Large intestine (tissue), 3 donors: ENCODE data around the gene PCARE. TPM values are rescaled to one million over a fixed set of nuclear protein-coding genes. Genes with fewer than 3 reads are reported as not detected.

Experiments used
- DNase-seq, 2 donors: peaks; one replicate each; pipeline versions ENCODE4 v3.0.0 to v3.0.0-alpha.2; 2013
- H3K27ac ChIP-seq: one replicate; pipeline ENCODE4 v1.5.1; 2013; ENCODE audit warnings: low read length
- H3K27me3 ChIP-seq: 2 replicates; pipeline ENCODE4 v1.6.1; 2013; ENCODE audit warnings: low read length; ENCODE audit not compliant: control insufficient read depth, insufficient read depth
- H3K36me3 ChIP-seq: 2 replicates; pipeline ENCODE4 v1.6.1; 2013; ENCODE audit warnings: low read length; ENCODE audit not compliant: control insufficient read depth, insufficient read depth
- H3K4me1 ChIP-seq: one replicate; pipeline ENCODE4 v1.6.1; 2013; ENCODE audit warnings: low read length; ENCODE audit not compliant: control insufficient read depth, insufficient read depth
- H3K4me3 ChIP-seq: one replicate; pipeline ENCODE4 v1.5.1; 2013; ENCODE audit warnings: low read length
- H3K9me3 ChIP-seq: one replicate; pipeline ENCODE4 v1.6.1; 2013; ENCODE audit warnings: mild to moderate bottlenecking, low read depth, low read length, moderate library complexity; ENCODE audit not compliant: control insufficient read depth
- WGBS: methylation state at CpG from one replicate; pipeline ENCODE4 v1.1.5; 2013; ENCODE audit warnings: low lambda C conversion rate; ENCODE audit not compliant: insufficient coverage; 5-methylcytosine and 5-hydroxymethylcytosine counted together
- polyA plus RNA-seq: library from polyadenylated mRNA; unstranded; fragments of 120-200 nt; gene quantifications from one replicate; pipeline ENCODE4 v1.2.1, GENCODE V29; 2013

The PCARE gene
- polyA plus RNA-seq, 1 donor = 0.01 TPM

DNA sequence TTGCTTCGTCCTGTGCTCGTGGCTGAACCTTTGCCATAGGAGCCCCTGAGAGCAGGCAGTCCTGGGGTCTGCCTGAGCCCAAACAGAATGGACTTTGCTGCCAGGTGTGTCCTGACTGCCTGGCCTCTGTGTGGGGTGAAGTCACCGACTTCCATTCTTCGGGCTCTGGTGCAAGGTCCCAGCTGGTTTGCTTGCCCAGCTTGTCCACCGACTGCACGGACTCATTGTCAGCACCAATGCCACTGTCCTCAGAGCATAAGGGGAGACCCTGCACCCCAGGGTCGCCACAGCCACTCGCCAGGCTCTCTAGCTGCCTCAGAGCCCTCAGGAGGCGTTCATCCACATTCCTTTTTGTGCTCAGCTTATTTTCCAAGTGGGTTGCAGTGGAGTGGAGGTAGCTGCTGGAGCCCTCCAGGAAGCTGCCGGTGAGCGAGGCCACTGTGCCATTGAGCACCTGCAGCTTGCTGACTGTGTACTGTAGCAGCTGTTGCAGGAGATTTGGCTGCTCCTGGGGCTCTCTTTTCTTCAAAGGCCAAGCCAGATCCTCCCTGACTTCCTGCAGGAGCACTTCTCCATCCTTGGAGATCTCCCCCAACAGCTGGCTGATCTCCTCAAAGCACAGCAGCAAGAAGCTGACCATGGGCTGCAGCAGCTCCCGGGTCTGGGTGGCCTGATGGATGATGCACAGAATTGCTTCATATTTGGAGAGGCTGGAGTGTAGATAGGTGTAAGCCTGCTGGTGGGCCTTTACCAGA, 1.2 kb downstream of the PCARE start:
- no peaks in the 10 kb centered on the region for H3K4me1 ChIP-seq
- H3K27ac ChIP-seq = no peak overlapping the region
- no peaks in the 10 kb centered on the region for H3K36me3 ChIP-seq
- H3K9me3 ChIP-seq = no peaks in the 10 kb centered on the region
- no peak for DNase-seq
- WGBS = no CpG with 5 or more reads among the region's 12 CpGs
- no peak overlapping the region for H3K4me3 ChIP-seq
- H3K27me3 ChIP-seq = no peaks in the 10 kb centered on the region

DNA sequence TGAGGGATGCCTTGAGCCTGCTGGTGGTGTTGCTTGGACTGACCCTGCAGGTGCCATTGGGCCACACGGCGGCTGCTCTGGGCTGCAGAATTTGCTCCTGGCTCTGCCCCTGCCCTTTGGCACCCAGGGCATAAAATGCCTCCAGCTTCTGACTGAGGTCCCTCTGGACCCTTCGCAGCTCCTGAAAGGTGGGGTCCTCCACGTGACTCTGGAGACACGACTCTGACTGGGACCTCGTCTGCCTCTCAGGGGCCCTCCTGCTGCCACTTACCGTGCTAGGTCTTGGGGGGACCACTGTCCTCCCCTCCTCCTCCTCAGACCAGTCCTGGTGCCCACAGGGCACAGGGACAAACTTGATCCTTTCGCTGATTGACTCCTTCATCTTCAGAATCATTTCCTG, 2.1 kb downstream of the PCARE start:
- DNase-seq = no peak
- no peaks in the 10 kb centered on the region for H3K9me3 ChIP-seq
- H3K27ac ChIP-seq = no peak overlapping the region
- no peaks in the 10 kb centered on the region for H3K4me1 ChIP-seq
- H3K27me3 ChIP-seq = no peaks in the 10 kb centered on the region
- no CpG with 5 or more reads among the region's 8 CpGs for WGBS
- no peaks in the 10 kb centered on the region for H3K36me3 ChIP-seq
- no peak overlapping the region for H3K4me3 ChIP-seq

DNA sequence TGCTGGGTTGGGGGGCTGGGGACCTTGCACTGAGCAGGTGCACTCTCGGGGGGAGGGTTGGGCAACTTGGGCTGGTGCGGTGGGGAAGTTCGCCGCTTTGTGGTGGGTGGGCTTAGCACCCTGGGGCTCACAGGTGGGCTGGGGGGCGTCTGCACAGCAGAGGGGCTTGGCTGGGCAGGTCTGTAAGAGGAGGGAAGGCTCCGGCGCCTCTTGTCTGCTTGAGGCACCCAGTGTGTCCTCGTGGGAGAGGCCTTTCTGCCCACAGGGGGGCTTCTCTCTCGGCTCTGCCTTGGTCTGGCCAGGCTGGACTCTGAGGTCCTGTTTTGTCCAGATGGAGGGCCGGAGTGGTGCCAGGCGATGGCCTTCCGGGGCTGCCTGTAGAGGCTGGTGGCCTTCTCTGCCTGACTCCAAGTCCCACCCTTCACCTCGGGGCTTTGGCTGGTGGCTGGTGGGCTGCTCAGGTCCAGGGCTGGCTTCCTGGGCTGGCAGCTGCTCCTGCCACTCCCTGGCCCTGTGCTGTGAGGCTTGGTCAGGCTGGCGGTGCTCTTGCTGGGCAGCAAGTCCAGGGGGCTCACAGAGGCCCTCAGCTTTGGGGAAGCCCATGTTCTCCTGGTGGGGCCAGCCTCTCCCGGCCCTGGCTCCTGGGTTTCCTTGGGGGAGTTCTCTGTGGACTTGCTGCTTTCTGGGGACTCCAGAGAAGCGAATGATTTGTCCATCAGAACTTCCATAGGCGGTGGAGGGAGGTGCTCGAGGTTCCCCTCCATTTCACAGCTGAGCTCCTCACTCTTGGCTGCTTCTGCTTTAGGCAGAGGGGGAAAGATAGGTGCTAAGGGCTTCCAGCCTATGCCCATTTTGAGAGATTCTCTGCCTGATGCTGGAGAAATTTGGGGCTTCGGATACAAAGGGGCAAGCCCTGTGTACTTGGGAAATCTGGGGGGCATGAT, 3.0 kb downstream of the PCARE start:
- Histone ChIP-seq H3K27ac (no peak overlapping the region), H3K4me1 (no peaks in the 10 kb centered on the region), H3K9me3 (no peaks in the 10 kb centered on the region), H3K27me3 (peaks cover 3% of the 10 kb centered on the region), H3K4me3 (no peak overlapping the region), H3K36me3 (no peaks in the 10 kb centered on the region)
- no peak for DNase-seq
- no CpG with 5 or more reads among the region's 19 CpGs for WGBS

DNA sequence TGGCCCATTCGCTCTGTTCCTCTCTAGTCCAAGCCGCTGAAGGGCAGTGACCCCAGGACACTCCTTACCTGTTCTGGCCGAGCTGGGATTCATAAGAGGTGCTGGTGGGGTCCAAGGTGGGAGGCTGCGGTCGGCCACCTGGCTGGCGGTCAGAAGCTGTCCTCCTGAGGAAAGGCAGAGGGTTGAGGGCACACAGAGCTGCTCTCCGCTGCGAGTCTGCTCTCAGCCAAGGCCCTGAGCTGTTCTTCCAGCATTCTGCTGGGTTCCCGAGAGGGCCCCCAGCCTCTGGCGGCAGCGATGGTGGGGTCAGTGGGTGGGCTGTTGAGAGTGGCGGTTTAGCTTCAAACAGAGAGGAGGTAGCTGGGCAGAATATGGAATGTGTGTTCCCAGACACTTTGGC, 3.8 kb downstream of the PCARE start:
- Histone ChIP-seq H3K27me3 (peaks cover 3% of the 10 kb centered on the region), H3K36me3 (no peaks in the 10 kb centered on the region), H3K4me3 (no peak overlapping the region), H3K27ac (no peak overlapping the region), H3K4me1 (no peaks in the 10 kb centered on the region), H3K9me3 (no peaks in the 10 kb centered on the region)
- DNase-seq = no peak
- no CpG with 5 or more reads among the region's 12 CpGs for WGBS

DNA sequence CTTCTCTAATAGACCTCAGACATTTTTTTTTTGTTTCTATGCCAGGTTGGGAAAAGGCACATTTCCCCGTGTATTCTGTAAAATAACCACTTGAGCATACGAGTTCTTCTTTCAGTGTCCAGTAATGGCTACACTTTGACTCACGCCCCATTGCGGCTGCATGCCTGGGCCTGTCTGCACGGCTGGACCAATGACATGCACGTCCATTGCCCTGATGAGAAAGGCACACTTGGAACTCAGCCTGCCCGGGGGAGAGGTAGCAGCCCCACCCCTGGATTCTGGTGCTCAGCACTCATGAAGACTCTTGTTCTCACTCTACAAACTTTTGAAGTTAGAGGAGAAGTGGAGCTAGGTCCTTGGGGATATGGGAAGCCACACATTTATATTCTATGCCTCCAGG, 5.8 kb downstream of the PCARE start:
- no CpG with 5 or more reads among the region's 7 CpGs for WGBS
- no peaks in the 10 kb centered on the region for H3K9me3 ChIP-seq
- no peak for DNase-seq

DNA sequence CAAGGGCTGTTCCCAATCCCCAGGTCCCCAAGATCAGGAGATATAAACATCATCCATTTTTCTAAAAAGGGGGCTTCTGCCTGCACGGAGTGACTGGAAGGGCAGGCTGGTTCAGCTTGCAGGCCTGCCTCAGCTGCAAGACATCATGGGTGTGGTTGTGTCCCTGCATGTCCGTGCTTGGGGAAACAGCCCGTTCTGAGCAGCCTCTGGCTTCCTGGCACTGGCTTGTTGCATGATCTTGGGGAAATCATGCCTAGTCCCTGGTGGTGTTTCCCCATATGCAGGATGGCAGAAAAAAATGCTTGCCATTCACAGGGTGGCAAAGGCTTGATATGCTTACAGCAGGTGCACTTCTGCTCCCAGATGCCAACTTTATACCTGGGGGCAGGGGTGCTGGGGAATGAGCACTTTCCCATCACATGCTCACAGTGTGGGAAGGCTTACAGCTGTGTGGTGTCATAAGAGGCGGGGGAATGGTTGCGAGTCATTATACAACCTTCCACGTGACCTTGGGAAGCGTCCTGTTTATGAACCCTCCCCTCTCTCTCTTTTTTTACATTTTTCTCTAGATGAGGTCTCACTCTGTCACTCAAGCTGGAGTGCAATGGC, 7.2 kb downstream of the PCARE start:
- Histone ChIP-seq H3K9me3 (no peaks in the 10 kb centered on the region), H3K27me3 (peaks cover 3% of the 10 kb centered on the region), H3K36me3 (no peaks in the 10 kb centered on the region), H3K4me3 (no peak overlapping the region), H3K27ac (no peak overlapping the region), H3K4me1 (no peaks in the 10 kb centered on the region)
- DNase-seq = no peak
- WGBS = no CpG with 5 or more reads among the region's 7 CpGs

More for the DNA sequence above, 5.8 kb downstream of the PCARE start:
- Histone ChIP-seq H3K4me3 (no peak overlapping the region), H3K36me3 (no peaks in the 10 kb centered on the region), H3K27ac (no peak overlapping the region), H3K4me1 (no peaks in the 10 kb centered on the region), H3K27me3 (peaks cover 3% of the 10 kb centered on the region)

DNA sequence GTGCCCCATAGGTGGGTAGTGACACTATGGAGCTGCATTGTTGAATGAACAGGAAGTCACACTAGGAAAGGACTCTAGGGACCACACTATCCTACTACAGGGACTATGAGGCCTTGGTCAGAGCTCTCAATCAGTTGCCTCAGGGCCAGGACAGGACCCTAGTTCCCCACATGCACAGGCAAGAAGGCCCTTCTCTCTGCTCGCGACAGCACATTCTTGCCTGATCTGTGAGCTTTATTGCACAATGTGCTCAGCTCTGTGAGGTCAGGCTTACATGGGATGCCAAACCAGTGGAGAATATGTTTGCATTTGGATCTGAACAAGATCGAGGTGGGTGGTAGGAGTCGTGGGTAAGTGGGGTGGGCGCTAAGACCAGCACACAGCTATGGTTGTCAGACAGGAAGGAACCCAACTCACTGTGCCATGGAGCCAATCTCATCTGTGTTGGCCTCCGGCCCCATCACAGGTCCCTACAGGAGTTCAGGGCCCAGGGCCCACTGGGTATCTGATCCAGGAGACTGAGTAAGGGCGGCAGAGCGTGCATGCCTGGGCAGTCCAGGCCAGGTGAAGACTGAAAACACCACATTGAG, 8.0 kb downstream of the PCARE start:
- Histone ChIP-seq H3K36me3 (no peaks in the 10 kb centered on the region), H3K27me3 (peaks cover 3% of the 10 kb centered on the region), H3K9me3 (no peaks in the 10 kb centered on the region), H3K4me3 (no peak overlapping the region), H3K4me1 (no peaks in the 10 kb centered on the region), H3K27ac (no peak overlapping the region)
- no peak for DNase-seq
- no CpG with 5 or more reads among the region's 8 CpGs for WGBS

DNA sequence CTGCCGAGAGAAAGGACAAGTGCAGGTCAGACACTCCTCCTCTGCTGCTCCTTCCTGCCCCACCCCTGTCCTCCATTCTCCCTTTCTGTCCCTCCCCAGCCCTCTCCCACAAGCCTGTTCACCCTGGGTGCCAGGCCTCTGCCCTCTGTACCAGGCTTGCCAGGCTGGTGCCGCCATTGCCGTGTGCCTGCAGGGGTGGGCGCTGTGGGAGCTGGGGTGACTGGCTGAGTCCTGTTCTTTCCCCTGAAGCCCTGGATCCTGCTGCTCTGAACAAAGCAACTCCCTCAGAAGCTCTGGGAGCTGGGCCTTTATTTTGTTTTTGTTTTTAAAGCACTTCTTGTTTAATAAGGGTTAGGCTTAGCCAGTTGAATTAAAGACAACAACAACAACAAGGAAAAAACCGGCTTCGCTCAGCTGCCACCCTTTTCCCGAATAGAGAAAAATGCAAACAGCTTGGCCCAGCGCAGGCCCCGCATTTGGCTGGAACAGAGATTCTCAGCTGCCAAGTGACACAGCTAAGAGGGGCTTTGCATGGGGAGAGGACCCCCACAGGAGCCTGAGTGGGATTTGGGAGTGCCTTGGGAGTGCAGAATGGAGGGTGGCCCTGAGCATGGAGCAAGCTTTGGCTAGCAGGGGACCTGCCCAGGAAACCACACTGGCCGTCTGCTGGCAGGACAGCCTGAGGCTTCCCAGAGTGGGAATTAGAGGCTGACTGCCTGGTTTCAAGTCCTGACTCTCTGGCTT, 9.1 kb downstream of the PCARE start:
- H3K27ac ChIP-seq = no peak overlapping the region
- WGBS = 79% methylated on average over 3 of the region's 10 CpGs
- DNase-seq = no peak
- H3K9me3 ChIP-seq = no peaks in the 10 kb centered on the region
- no peak overlapping the region for H3K4me3 ChIP-seq
- H3K27me3 ChIP-seq = peaks cover 5% of the 10 kb centered on the region
- H3K4me1 ChIP-seq = no peaks in the 10 kb centered on the region
- no peaks in the 10 kb centered on the region for H3K36me3 ChIP-seq

DNA sequence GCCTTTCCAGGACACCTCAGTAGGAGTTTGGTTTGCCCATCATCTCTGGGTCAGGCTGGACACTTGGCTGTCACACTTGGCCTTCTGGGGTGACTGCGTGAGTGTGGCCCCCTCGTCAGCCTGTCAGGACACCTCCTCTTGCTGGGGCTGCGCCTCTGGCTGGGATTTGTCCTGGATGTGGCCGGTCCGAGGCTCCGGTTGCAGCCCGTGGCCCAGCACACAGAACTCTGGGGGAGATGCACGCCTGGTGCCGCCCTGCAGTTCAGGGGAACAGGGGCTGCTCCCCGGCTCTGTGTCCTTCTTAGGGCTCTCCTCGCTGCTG, 9.6 kb downstream of the PCARE start:
- DNase-seq = no peak
- Histone ChIP-seq H3K4me3 (no peak overlapping the region), H3K27me3 (peaks cover 5% of the 10 kb centered on the region), H3K9me3 (no peaks in the 10 kb centered on the region), H3K36me3 (no peaks in the 10 kb centered on the region), H3K27ac (no peak overlapping the region), H3K4me1 (no peaks in the 10 kb centered on the region)
- WGBS = no CpG with 5 or more reads among the region's 11 CpGs

DNA sequence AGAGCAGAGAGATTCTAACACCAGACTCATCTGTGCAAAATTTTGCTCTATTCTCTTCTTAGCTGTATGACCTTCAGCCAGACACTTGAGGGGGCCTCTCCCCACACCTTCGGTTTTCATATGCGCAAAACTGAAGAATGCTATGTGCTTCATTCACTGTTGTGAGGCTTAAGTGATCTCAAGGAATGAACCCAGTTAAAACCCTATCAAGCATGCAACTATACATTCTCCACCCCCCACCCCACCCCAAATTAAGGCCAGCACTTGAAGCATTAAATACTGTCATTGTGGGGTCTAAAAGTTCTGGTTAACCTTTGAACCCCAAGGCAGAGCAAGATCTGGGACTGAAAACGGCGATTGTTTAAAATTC, 10.0 kb downstream of the PCARE start:
- no peak for DNase-seq
- no CpG with 5 or more reads among the region's 4 CpGs for WGBS
- Histone ChIP-seq H3K27me3 (peaks cover 5% of the 10 kb centered on the region), H3K4me1 (no peaks in the 10 kb centered on the region), H3K4me3 (no peak overlapping the region), H3K36me3 (no peaks in the 10 kb centered on the region), H3K27ac (no peak overlapping the region), H3K9me3 (no peaks in the 10 kb centered on the region)
